Skeletal muscle tissue (tissue), 4 donors: ENCODE data around the gene OPTN. TPM values are rescaled to one million over a fixed set of nuclear protein-coding genes. Genes with fewer than 3 reads are reported as not detected.
A peak's percentile ranks its signal among the peaks of the same experiment; 100 is the strongest.
"Not testable (repeated sequence)": the region's sequence is repeated elsewhere in the genome, so short reads cannot be mapped to it uniquely, and the experiment has no call there.

ENCODE experiments used
- H3K27ac ChIP-seq: one replicate; pipeline ENCODE4 v1.7.0; 2013; ENCODE audit warnings: mild to moderate bottlenecking, low read depth, low read length, inconsistent platforms
- H3K27me3 ChIP-seq, 3 donors: one replicate each; pipeline ENCODE4 v1.7.0; 2013; ENCODE audit warnings: low read length in 3 of 3; ENCODE audit not compliant: control insufficient read depth in 3 of 3, insufficient read depth in 3 of 3
- H3K36me3 ChIP-seq, 3 donors: one replicate each; pipeline ENCODE4 v1.7.0; 2013; ENCODE audit warnings: low read length in 3 of 3; ENCODE audit not compliant: control insufficient read depth in 3 of 3, insufficient read depth in 3 of 3
- H3K4me1 ChIP-seq, 3 donors: one replicate each; pipeline ENCODE4 v1.7.0; 2013; ENCODE audit warnings: low read length in 3 of 3, mild to moderate bottlenecking in 3 of 3; ENCODE audit not compliant: control insufficient read depth in 3 of 3, insufficient read depth in 3 of 3
- H3K4me3 ChIP-seq, 3 donors: one replicate each; pipeline ENCODE4 v1.7.0; 2013; ENCODE audit warnings: low read length in 3 of 3
- H3K9ac ChIP-seq, 3 donors: one replicate each; pipeline ENCODE4 v1.7.0; 2013; ENCODE audit warnings: low read length in 3 of 3, mild to moderate bottlenecking in 3 of 3, moderate library complexity in 2 of 3, low read depth in 1 of 3
- H3K9me3 ChIP-seq, 3 donors: one replicate each; pipeline ENCODE4 v1.7.0; 2013; ENCODE audit warnings: low read length in 3 of 3; ENCODE audit not compliant: control insufficient read depth in 3 of 3
- total RNA-seq: library from RNA; depleted of rRNA; stranded (reverse); fragments of >200 nt; gene quantifications from one replicate; pipeline ENCODE4 v1.2.3, GENCODE V29; 2014
- donor health status: Osteomylitis.

OPTN gene
- total RNA-seq, 1 donor from 2014 or later = 13.0 TPM

- Histone ChIP-seq H3K27me3 (no peaks in the 10 kb centered on the region), H3K4me1 (no peaks in the 10 kb centered on the region), H3K9ac (no peak overlapping the region), H3K36me3 (peaks cover 20 to 29% (median 27%) of the 10 kb centered on the region in 3 donors), H3K27ac (no peak overlapping the region), H3K9me3 (peaks cover 0 to 2% (median 0%) of the 10 kb centered on the region in 3 donors), H3K4me3 (no peak overlapping the region)
Observed at GRCh38 chr10:13143766-13144165, 43.8 kb downstream of the OPTN start.

- Histone ChIP-seq H3K4me1 (no peaks in the 10 kb centered on the region), H3K27me3 (no peaks in the 10 kb centered on the region), H3K9me3 (peaks cover 0 to 2% (median 0%) of the 10 kb centered on the region in 3 donors), H3K36me3 (peaks cover 17 to 29% (median 24%) of the 10 kb centered on the region in 3 donors), H3K9ac (no peak overlapping the region), H3K4me3 (no peak overlapping the region), H3K27ac (no peak overlapping the region)
Observed at GRCh38 chr10:13144814-13145213, 44.9 kb downstream of the OPTN start.

- Histone ChIP-seq H3K36me3 (peaks cover 5 to 18% (median 13%) of the 10 kb centered on the region in 3 donors), H3K27ac (no peak overlapping the region), H3K4me3 (no peak overlapping the region), H3K4me1 (no peaks in the 10 kb centered on the region), H3K27me3 (no peaks in the 10 kb centered on the region), H3K9me3 (peaks cover 0 to 2% (median 0%) of the 10 kb centered on the region in 3 donors), H3K9ac (no peak overlapping the region)
Observed at GRCh38 chr10:13146379-13146778, 46.4 kb downstream of the OPTN start.

GRCh38 chr10:13147161-13147560 is 47.2 kb downstream of the OPTN start:
- H3K4me3 ChIP-seq = no peak overlapping the region
- H3K36me3 ChIP-seq = peaks cover 2 to 14% (median 10%) of the 10 kb centered on the region in 3 donors
- no peaks in the 10 kb centered on the region for H3K27me3 ChIP-seq
- peaks cover 0 to 2% (median 0%) of the 10 kb centered on the region in 3 donors for H3K9me3 ChIP-seq
- no peak overlapping the region for H3K9ac ChIP-seq
- H3K27ac ChIP-seq = no peak overlapping the region
- H3K4me1 ChIP-seq = no peaks in the 10 kb centered on the region

GRCh38 chr10:13152296-13152695 is 52.3 kb downstream of the OPTN start:
- Histone ChIP-seq H3K4me1 (no peaks in the 10 kb centered on the region), H3K4me3 (no peak overlapping the region), H3K9me3 (peaks cover 0 to 2% (median 0%) of the 10 kb centered on the region in 3 donors)

GRCh38 chr10:13155860-13156259 is 55.9 kb downstream of the OPTN start:
- not testable (repeated sequence) for H3K4me3 ChIP-seq, H3K36me3 ChIP-seq, H3K9me3 ChIP-seq, H3K27me3 ChIP-seq, H3K4me1 ChIP-seq, H3K27ac ChIP-seq, H3K9ac ChIP-seq

More at GRCh38 chr10:13152296-13152695, 52.3 kb downstream of the OPTN start:
- H3K27ac ChIP-seq = no peak overlapping the region
- no peaks in the 10 kb centered on the region for H3K27me3 ChIP-seq
- no peak overlapping the region for H3K9ac ChIP-seq
- peaks cover 0 to 3% (median 0%) of the 10 kb centered on the region in 3 donors for H3K36me3 ChIP-seq

GRCh38 chr10:13158401-13158800 is 58.4 kb downstream of the OPTN start:
- Histone ChIP-seq H3K9me3 (no peaks in the 10 kb centered on the region), H3K27ac (no peak overlapping the region), H3K9ac (no peak overlapping the region), H3K4me1 (peaks cover 4 to 13% (median 8%) of the 10 kb centered on the region in 3 donors), H3K36me3 (peaks cover 0 to 3% (median 0%) of the 10 kb centered on the region in 3 donors), H3K27me3 (no peaks in the 10 kb centered on the region), H3K4me3 (peak overlapping the region in 1 of 3 donors; percentile 38)

GRCh38 chr10:13160934-13161856 is 61.2 kb downstream of the OPTN start, which contains the start of gene MCM10:
MCM10 (plus strand) TSS chr10:13161558; CDS start chr10:13164203, 2,645 bp downstream.
- Histone ChIP-seq H3K4me1 (peaks cover 4 to 13% (median 8%) of the 10 kb centered on the region in 3 donors), H3K4me3 (peak within 1 kb of the TSS; percentile 62 to 74 (median 69)), H3K36me3 (no peaks in the 10 kb centered on the region), H3K9ac (peak within 1 kb of the TSS in 2 of 3 donors; percentile 28 to 40), H3K27me3 (no peaks in the 10 kb centered on the region), H3K9me3 (no peaks in the 10 kb centered on the region), H3K27ac (no peak within 1 kb of the TSS)

- Histone ChIP-seq H3K4me1 (peaks cover 4 to 13% (median 8%) of the 10 kb centered on the region in 3 donors), H3K4me3 (peak overlapping the region; percentile 62 to 74 (median 69)), H3K27me3 (no peaks in the 10 kb centered on the region), H3K9me3 (no peaks in the 10 kb centered on the region), H3K27ac (no peak overlapping the region), H3K36me3 (no peaks in the 10 kb centered on the region), H3K9ac (peak overlapping the region in 1 of 3 donors; percentile 40)
Observed at GRCh38 chr10:13161857-13162271, 61.9 kb downstream of the OPTN start.

GRCh38 chr10:13163859-13164258 is 63.9 kb downstream of the OPTN start:
- Histone ChIP-seq H3K4me3 (no peak overlapping the region), H3K4me1 (peaks cover 4 to 13% (median 8%) of the 10 kb centered on the region in 3 donors), H3K27me3 (no peaks in the 10 kb centered on the region)

More at GRCh38 chr10:13163859-13164258, 63.9 kb downstream of the OPTN start:
- Histone ChIP-seq H3K36me3 (no peaks in the 10 kb centered on the region), H3K27ac (no peak overlapping the region), H3K9me3 (no peaks in the 10 kb centered on the region), H3K9ac (no peak overlapping the region)
